ENCODE measurements around the gene LRIG3.
"Not testable (repeated sequence)": the region's sequence is repeated elsewhere in the genome, so short reads cannot be mapped to it uniquely, and the experiment has no call there.

Gene LRIG3

DNA sequence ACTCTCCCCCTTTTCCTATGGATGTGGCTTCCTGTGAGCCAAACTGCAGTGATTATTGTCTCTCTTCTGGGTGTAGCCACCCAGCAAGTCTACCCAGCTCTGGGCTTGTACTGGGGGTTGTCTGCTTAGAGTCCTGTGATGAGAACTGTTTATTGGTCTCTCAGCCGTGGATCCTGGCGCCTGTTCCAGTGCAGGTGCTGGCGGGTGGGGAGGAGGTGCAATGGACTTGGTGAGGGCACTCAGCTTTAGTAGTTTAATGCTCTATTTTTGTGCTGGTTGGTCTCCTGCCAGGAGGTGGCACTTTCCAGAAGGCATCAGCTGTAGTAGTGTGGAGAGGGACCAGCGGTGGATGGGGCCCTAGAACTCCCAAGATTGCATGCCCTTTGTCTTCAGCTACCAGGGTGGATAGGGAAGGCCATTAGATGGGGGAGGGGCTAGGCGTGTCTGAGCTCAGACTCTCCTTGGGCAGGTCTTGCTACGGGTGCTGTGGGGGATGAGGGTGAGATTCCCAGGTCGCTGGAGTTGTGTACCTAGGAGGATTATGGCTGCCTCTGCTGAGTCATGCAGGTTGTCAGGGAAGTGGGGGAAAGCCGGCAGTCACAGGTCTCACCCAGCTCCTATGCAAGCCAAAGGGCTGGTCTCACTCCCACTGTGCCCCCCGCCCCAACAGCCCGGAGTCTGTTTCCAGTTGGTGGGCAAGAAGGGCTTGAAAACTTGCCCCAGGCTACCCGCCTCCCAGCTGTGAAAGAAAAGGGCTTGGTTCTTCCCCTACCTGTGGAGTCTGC is 29.8 kb upstream of the LRIG3 start:
- H3K4me3 Mint-ChIP-seq; H3K27ac Mint-ChIP-seq; intact Hi-C loops (cut with micrococcal nuclease); H3K27me3 Mint-ChIP-seq; H3K36me3 Mint-ChIP-seq (ENCODE audit: low read depth); H3K4me1 Mint-ChIP-seq (ENCODE audit: low read depth): not testable (repeated sequence)
- H3K9me3 Mint-ChIP-seq: peaks cover 53% of the 10 kb centered on the region

DNA sequence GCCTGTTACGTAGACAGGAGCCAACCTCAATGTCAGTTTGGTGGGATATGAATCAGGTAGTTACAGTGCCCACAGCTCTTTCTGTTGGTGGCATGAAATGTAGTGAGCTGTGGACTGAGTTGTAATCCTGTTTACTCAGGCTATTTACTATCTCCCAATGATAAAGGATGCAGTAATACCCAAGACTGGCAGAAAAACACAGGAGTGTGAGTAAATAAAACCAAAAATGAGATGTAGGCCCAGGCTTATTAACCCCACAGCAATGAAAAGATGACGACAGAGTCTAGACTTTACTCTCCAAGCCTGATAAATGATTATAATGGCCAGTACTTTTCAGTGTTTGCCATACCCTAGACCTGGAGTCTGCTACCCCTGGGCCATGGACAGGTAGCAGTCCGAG is 22.8 kb upstream of the LRIG3 start:
- Mint-ChIP-seq H3K27ac (no peak overlapping the region), H3K4me3 (no peak overlapping the region)
- intact Hi-C loops (cut with micrococcal nuclease): no loop called here

DNA sequence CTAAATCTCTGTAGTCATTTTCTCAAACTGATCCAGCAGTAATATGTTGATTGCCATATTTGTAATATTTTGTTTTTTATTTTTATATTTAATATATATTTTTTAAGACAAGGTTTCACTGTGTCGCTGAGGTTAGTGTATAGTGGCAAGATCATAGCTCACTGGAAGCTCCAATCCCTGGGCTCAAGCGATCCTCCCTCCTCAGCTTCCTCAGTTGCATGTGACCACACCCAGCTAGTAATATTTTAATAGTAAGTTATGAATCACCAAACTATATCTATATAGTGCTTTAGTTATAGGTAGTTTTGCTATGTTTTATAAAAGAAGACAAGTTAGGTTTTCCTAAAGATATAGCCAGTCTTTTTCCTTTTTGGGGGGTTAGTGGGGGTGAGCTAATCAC is 22.0 kb upstream of the LRIG3 start:
- Mint-ChIP-seq H3K4me3 (no peak overlapping the region), H3K27me3 (no peaks in the 10 kb centered on the region), H3K27ac (no peak overlapping the region), H3K36me3 (ENCODE audit: low read depth) (no peaks in the 10 kb centered on the region), H3K9me3 (peaks cover 11% of the 10 kb centered on the region), H3K4me1 (ENCODE audit: low read depth) (no peaks in the 10 kb centered on the region)
- intact Hi-C loops (cut with micrococcal nuclease): no loop called here

More for the DNA sequence above, 22.8 kb upstream of the LRIG3 start:
- Mint-ChIP-seq H3K4me1 (ENCODE audit: low read depth) (no peaks in the 10 kb centered on the region), H3K9me3 (peaks cover 17% of the 10 kb centered on the region), H3K27me3 (no peaks in the 10 kb centered on the region), H3K36me3 (ENCODE audit: low read depth) (no peaks in the 10 kb centered on the region)

DNA sequence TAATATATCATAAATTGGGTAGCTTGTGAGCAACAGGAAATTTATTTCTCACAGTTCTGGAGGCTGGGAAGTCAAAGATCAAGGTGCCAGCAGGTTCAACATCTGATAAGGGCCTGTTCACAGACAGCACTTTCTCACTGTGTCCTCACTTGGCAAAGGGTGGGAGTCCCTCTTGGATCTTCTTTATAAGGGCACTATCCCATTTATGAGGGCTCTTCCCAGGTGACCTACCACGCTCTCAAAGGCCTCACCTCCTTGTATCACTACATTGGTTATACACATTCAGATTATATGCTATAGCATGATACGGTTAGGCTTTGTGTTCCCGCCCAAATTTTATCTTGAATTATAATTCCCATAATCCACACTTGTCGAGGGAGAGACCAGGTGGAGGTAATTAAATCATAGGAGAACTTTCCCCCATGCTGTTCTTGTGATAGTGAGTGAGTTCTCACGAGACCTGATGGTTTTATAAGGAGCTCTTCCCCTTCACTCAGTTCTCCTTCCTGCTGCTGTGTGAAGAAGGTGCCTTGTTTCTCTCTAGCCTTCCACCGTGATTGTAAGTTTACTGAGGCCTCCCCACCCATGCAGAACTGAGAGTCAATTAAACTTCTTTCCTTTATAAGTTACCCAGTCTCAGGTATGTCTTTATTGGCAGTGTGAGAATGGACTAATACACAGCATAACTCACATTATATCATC is 19.2 kb upstream of the LRIG3 start:
- no peak overlapping the region for H3K4me3 Mint-ChIP-seq
- H3K27me3 Mint-ChIP-seq: no peaks in the 10 kb centered on the region
- H3K4me1 Mint-ChIP-seq (ENCODE audit: low read depth): no peaks in the 10 kb centered on the region
- no peak overlapping the region for H3K27ac Mint-ChIP-seq
- no peaks in the 10 kb centered on the region for H3K9me3 Mint-ChIP-seq
- intact Hi-C loops (cut with micrococcal nuclease): no loop called here
- no peaks in the 10 kb centered on the region for H3K36me3 Mint-ChIP-seq (ENCODE audit: low read depth)

DNA sequence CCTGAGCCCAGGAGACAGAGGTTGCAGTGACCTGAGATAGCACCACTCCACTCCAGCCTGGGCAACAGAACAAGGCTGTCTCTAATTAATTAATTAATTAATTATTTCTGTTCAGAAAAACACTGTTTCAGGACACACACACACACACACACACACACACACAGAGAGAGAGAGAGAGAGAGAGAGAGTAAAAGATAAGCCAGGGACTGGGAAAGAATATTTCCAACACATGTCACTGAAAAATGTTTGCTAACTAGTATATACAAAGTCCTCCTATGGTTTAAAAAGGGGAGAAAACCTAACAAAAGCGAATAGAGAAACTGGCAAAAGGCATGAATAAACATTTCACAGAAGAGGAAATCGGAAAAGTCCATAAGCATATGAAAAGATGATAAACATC is 18.1 kb upstream of the LRIG3 start:
- intact Hi-C loops (cut with micrococcal nuclease): no loop called here
- H3K36me3 Mint-ChIP-seq (ENCODE audit: low read depth): no peaks in the 10 kb centered on the region
- H3K4me1 Mint-ChIP-seq (ENCODE audit: low read depth): no peaks in the 10 kb centered on the region
- H3K4me3 Mint-ChIP-seq: no peak overlapping the region
- H3K9me3 Mint-ChIP-seq: no peaks in the 10 kb centered on the region
- H3K27me3 Mint-ChIP-seq: no peaks in the 10 kb centered on the region
- no peak overlapping the region for H3K27ac Mint-ChIP-seq

DNA sequence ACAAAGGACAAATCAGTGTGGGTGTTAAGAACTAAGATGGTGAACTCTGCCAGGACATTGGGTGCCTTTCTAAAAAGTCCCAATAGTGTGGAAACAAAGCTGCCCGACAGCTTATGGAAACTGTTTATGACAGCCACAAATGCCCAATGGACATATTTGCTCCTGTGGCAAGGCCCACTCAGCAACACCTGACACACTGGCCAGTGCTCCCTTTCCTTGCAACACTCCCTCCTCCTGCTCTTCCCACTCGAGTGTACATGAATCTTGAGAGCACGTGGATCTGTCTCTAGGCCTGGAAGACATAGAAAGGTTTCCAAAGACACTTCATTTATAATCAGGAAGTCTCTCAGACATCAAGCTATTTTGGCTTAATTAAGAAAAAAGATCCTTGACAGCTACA is 14.2 kb upstream of the LRIG3 start:
- intact Hi-C loops (cut with micrococcal nuclease): no loop called here
- Mint-ChIP-seq H3K27ac (no peak overlapping the region), H3K4me1 (ENCODE audit: low read depth) (no peaks in the 10 kb centered on the region), H3K36me3 (ENCODE audit: low read depth) (no peaks in the 10 kb centered on the region), H3K9me3 (no peaks in the 10 kb centered on the region), H3K4me3 (no peak overlapping the region), H3K27me3 (no peaks in the 10 kb centered on the region)

DNA sequence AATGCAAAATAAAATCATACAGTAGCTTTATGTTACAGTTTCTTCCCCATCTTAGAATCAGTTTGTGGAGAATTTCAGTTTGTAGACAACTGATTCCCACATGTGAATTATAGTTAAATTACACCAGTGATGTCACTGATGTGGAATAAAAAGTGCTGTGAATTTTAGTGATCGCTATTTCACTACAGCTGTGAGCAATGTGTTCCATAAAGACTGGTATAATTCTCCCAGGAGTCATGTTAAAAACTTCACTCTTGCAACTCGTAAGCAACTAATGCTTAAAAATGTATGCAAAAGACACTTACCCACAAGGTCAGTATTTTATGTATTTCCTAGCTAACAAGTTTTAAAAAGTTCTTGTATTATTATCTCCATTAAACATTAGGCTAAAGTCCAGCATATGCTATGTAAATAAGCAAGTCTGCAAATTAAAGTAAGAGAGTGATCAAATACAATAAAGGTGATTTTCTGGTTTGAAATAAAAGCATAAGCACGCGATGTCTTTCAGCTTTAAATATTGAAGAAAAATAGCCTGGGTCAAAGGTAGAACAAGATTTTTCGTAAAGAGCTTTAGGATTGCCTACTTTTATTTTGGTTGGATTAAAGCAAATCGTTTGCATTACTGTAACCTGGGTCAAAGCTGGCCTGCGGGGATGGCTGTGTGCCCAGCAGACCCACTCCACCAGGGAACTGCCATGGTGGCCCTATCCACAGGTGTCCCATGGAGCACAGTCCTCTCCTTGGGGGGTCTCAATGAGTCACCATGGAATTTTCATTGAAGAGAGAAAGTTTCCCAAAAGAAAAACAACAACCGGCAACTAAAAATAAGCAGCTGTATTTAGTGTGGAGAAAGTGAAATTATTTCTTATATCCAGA is 12.7 kb upstream of the LRIG3 start:
- H3K36me3 Mint-ChIP-seq (ENCODE audit: low read depth): no peaks in the 10 kb centered on the region
- no peaks in the 10 kb centered on the region for H3K27me3 Mint-ChIP-seq
- no peaks in the 10 kb centered on the region for H3K4me1 Mint-ChIP-seq (ENCODE audit: low read depth)
- no peak overlapping the region for H3K27ac Mint-ChIP-seq
- intact Hi-C loops (cut with micrococcal nuclease): no loop called here
- H3K4me3 Mint-ChIP-seq: no peak overlapping the region
- H3K9me3 Mint-ChIP-seq: no peaks in the 10 kb centered on the region

DNA sequence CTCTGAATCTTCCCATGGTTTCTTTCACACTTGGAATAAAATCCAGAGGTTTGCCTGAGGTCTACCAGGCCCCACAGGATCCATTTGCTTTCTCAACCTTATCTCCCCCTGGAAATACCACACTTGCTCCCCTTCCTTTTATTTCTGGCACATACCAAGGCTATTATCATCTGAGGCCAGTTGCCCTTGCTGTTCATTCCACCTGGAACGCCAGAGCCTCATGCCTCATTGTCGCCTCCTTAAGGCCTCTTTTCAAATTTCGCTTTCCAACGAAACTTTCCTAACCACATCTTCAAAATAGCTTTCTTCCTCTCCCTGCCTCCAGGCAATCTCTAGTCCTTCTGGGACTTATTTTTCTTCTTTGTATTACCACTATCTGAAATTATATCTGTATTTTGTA is 11.2 kb upstream of the LRIG3 start:
- intact Hi-C loops (cut with micrococcal nuclease): no loop called here
- no peaks in the 10 kb centered on the region for H3K9me3 Mint-ChIP-seq

DNA sequence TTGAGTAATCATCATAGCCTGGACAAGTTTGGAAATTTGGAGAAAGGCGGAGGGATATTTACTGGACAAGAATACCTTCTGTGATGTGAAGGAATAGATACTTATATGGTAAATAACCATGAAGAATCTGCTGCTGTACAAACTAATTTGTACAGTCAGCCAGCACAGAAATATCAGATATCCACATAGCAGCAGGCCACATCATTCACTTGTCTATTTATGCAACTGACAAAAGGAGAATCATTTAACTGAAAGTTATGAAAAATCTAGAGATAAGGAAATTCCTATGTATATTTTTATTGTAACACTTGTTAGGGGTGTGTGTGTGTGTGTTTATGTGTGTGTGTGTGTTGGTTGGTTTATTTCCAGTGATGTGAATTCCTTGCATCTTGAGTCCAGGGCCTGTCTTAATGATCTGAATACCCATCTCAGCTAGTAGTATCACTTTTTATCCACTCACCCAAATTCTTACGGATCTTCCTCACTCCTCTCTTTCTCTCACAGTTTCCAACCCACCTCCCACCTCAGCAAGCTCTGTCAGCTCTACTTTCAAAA is 10.5 kb upstream of the LRIG3 start:
- Mint-ChIP-seq H3K27ac (no peak overlapping the region), H3K9me3 (no peaks in the 10 kb centered on the region), H3K36me3 (ENCODE audit: low read depth) (no peaks in the 10 kb centered on the region), H3K4me1 (ENCODE audit: low read depth) (no peaks in the 10 kb centered on the region), H3K4me3 (no peak overlapping the region), H3K27me3 (no peaks in the 10 kb centered on the region)
- intact Hi-C loops (cut with micrococcal nuclease): no loop called here

More for the DNA sequence above, 11.2 kb upstream of the LRIG3 start:
- H3K36me3 Mint-ChIP-seq (ENCODE audit: low read depth): no peaks in the 10 kb centered on the region
- H3K4me1 Mint-ChIP-seq (ENCODE audit: low read depth): no peaks in the 10 kb centered on the region
- H3K27me3 Mint-ChIP-seq: no peaks in the 10 kb centered on the region
- no peak overlapping the region for H3K27ac Mint-ChIP-seq
- H3K4me3 Mint-ChIP-seq: no peak overlapping the region

DNA sequence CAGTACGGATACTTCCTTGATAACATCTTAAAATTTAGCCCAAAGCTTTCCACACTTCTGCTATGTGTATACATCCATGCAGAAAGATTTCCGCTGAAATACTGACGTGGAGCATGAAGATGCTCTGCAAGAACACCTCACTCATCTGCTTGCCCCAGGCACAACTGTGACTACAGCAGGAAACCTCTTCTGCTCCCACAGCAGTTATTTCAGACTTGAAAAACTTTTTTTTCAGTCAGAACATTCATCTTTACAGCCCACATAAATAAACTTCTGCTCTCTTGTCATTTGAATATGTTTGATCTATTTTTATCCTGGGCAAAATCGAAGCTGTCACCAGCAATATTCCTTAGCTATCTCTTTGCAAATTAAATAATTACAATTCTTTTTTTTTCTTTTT is 6.8 kb upstream of the LRIG3 start:
- Mint-ChIP-seq H3K4me3 (no peak overlapping the region), H3K36me3 (ENCODE audit: low read depth) (no peaks in the 10 kb centered on the region), H3K27me3 (peaks cover 3% of the 10 kb centered on the region), H3K27ac (no peak overlapping the region), H3K9me3 (no peaks in the 10 kb centered on the region), H3K4me1 (ENCODE audit: low read depth) (no peaks in the 10 kb centered on the region)
- intact Hi-C loops (cut with micrococcal nuclease): no loop called here

DNA sequence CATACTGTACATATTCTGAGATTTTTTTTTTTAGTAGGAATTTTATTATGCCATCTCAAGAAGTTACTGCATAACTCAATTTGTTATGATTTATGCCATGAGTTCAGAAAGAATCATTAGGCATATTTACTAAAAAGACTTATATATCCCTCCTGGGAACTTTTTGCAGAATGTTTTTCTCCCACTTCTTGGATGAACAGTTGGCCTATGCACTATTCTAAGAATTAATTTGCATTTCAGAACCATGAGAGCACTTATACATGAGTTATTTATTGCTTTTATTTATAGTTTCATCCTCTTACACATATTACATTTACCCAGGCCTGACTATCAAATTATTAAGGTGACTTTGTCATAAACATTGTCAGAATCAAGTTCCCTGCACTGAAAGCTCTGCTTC is 6.3 kb upstream of the LRIG3 start:
- no peak overlapping the region for H3K4me3 Mint-ChIP-seq
- no peaks in the 10 kb centered on the region for H3K36me3 Mint-ChIP-seq (ENCODE audit: low read depth)
- H3K27me3 Mint-ChIP-seq: peaks cover 3% of the 10 kb centered on the region
- no peaks in the 10 kb centered on the region for H3K9me3 Mint-ChIP-seq
- H3K4me1 Mint-ChIP-seq (ENCODE audit: low read depth): no peaks in the 10 kb centered on the region
- intact Hi-C loops (cut with micrococcal nuclease): no loop called here
- H3K27ac Mint-ChIP-seq: no peak overlapping the region

DNA sequence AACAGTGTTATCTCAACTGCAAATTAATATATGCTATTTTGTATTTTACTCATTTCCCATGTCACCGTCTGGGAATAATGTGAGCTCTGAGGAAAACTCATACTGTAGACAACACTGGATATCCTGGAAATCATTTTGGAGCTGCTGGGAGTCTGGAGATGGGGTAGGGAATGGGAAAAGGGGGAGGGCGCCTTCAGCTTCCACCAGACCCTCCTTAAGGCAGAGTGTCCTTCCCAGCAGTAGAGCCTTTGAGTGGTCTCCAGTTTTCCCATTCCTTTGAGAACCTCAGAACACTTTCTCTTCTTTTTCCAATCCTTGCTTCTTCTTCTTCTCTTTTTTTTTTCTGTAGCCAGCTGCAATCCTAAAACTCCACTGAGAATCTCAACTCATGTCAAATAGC is 5.4 kb upstream of the LRIG3 start:
- H3K4me1 Mint-ChIP-seq (ENCODE audit: low read depth): no peaks in the 10 kb centered on the region
- intact Hi-C loops (cut with micrococcal nuclease): no loop called here
- no peak overlapping the region for H3K27ac Mint-ChIP-seq

DNA sequence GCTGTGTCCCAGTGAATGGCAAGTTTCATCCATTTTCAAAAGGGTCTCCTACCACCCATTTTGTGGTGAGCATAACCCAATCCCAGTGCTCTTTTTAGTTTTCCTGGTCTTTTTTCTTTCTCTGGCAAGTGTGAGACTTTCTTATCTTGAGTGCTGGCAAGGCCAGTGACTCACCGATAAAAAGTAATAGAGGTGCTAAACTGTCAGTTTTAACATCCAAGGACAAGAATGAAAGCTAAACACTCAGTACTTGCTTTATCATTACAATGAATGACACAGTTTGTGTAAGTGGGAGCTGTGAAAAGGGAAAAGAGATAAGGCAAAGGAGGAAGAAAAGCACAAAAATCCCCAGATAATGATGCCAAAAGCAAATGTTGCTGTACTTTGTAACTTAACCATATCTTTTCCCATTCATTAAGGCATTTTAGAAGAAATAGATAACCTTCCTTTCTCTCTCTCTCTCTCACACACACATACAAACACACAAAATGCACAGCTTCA is 4.9 kb upstream of the LRIG3 start:
- intact Hi-C loops (cut with micrococcal nuclease): no loop called here
- H3K4me3 Mint-ChIP-seq: no peak overlapping the region
- no peaks in the 10 kb centered on the region for H3K4me1 Mint-ChIP-seq (ENCODE audit: low read depth)
- peaks cover 17% of the 10 kb centered on the region for H3K27me3 Mint-ChIP-seq
- no peaks in the 10 kb centered on the region for H3K9me3 Mint-ChIP-seq
- H3K36me3 Mint-ChIP-seq (ENCODE audit: low read depth): no peaks in the 10 kb centered on the region
- no peak overlapping the region for H3K27ac Mint-ChIP-seq

More for the DNA sequence above, 5.4 kb upstream of the LRIG3 start:
- Mint-ChIP-seq H3K36me3 (ENCODE audit: low read depth) (no peaks in the 10 kb centered on the region), H3K9me3 (no peaks in the 10 kb centered on the region), H3K27me3 (peaks cover 11% of the 10 kb centered on the region), H3K4me3 (no peak overlapping the region)

DNA sequence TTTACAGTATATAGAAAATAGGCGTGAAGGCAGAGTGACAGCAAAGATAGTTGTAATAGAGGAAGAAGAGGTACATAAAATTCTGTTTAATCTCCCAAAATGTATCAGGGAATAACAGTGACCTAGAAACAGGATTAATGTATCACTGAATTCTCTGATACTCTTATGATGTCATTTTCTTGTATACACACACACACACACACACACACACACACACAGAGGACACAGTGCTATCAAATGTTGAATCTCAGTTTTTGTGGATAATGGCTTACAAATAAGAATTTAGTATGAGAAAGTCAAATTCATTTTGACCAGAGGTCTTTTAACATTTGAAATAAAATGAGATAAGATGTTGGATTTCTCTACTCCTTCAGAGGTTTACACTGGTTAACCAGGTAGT is 4.3 kb upstream of the LRIG3 start:
- H3K4me3 Mint-ChIP-seq: no peak overlapping the region
- no peaks in the 10 kb centered on the region for H3K36me3 Mint-ChIP-seq (ENCODE audit: low read depth)
- peaks cover 22% of the 10 kb centered on the region for H3K27me3 Mint-ChIP-seq
- intact Hi-C loops (cut with micrococcal nuclease): no loop called here
- no peaks in the 10 kb centered on the region for H3K4me1 Mint-ChIP-seq (ENCODE audit: low read depth)
- H3K9me3 Mint-ChIP-seq: no peaks in the 10 kb centered on the region
- no peak overlapping the region for H3K27ac Mint-ChIP-seq

Measured in dendritic cell treated with granulocyte-macrophage colony-stimulating factor and Interleukin-4, amounts not matched to agents 40 ng/mL and 50 ng/mL, for 4 days (primary cell).